ENCODE measurements around the gene SETD9.

SETD9 gene

DNA sequence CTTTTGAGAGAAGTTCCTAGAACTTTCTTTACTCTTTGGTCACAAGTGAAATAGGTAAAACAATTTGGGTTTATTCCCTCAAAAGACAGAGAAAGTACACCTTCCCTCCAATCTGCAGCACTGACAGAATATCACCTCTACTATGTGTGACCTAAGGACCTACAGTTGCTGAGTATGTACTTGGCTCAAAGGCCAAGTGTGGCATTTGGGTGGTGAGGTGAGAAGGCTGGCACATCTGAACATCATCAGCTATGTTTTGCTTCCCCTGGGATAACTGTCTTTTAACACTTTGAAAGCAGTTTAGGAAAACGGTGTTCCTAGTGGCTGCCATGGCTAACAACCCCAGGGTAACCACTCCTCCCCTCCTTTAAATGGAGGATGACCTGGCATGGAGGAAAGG is 24.9 kb downstream of the SETD9 start:
- in situ Hi-C loops (cut with MboI; ENCODE audit: low sequenced_read_pairs) = loop anchor here (25.0 kb wide), 1 partner anchor 278 kb away; no protein-coding TSS in a partner anchor

DNA sequence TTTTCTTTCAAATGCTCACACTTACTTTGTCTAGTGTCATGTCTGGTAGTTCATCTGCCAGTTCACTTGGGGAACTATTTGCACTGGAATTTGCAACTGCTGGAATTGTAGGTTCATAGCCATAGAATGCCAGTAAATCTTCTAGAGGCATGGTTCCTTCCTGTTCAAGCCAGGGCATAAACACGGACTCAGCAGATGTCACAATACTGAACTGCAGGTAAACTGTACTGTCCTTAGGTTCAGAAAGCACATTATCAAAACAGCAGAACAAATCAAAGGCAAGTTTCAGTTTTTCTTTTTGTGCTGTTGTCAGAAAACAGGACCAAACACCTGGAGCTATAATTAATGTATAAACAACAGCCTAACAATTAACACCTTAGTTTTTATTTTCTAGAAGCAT is 29.5 kb downstream of the SETD9 start:
- in situ Hi-C loops (cut with MboI; ENCODE audit: low sequenced_read_pairs) = loop anchor here (25.0 kb wide), 1 partner anchor 273 kb away; no protein-coding TSS in a partner anchor

- in situ Hi-C loops (cut with MboI; ENCODE audit: low sequenced_read_pairs) = loop anchor here (25.0 kb wide), 1 partner anchor 270 kb away; no protein-coding TSS in a partner anchor
Measured at GRCh38 chr5:56941981-56942380, 32.6 kb downstream of the SETD9 start.

DNA sequence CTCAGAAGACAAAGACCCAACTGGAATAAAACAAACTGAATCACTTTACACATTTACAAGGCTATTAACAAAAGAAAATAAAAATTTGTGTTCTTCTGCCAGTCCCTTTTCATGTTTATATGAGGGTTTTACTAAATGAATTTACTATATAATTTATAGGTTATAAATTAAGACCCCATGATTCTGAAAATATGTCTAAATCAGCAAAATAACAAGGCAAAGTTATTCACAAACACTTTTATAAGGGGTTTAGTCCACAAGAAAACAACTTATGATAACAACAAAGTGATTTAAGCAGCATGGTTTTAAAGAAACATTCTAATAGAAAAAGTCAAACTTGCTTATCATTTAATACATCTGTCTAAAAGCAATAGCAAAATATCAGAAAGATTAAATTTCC is 37.7 kb downstream of the SETD9 start:
- in situ Hi-C loops (cut with MboI; ENCODE audit: low sequenced_read_pairs) = loop anchor here (25.0 kb wide), 1 partner anchor 265 kb away; no protein-coding TSS in a partner anchor

DNA sequence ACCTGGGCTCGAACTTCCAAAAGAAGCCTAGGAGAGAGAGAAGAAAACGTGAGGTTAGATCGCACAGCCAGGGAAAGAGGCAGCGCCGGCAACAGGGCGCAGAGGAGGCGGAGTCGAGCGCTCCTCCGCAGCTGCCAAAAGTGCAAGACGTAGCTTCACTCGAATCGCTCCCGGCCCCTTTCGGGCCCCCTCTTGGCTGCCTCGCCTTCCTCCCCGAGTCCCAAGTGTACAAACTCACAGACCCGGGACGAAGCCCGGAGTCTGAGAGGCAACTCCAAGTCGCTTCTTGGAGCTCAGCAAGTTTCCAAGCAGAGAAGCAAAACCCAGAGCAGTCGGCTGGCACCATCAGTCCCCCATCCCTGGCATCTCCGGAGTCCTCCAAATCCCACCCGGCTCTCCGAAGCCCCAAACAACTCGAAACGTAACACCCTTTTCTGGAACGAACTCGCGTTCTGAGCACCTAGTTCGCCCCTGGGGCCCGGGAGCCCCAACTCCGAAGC is 41.3 kb downstream of the SETD9 start:
- in situ Hi-C loops (cut with MboI; ENCODE audit: low sequenced_read_pairs) = no loop called here

- in situ Hi-C loops (cut with MboI; ENCODE audit: low sequenced_read_pairs) = no loop called here
Measured at GRCh38 chr5:56951126-56951945, 41.9 kb downstream of the SETD9 start.

- in situ Hi-C loops (cut with MboI; ENCODE audit: low sequenced_read_pairs) = no loop called here
Measured at GRCh38 chr5:56951946-56952691, 42.7 kb downstream of the SETD9 start, which contains the start of gene MIER3. TSS of gene MIER3 (minus strand) at chr5:56952123. CDS start at chr5:56952102, 21 bp downstream.

DNA sequence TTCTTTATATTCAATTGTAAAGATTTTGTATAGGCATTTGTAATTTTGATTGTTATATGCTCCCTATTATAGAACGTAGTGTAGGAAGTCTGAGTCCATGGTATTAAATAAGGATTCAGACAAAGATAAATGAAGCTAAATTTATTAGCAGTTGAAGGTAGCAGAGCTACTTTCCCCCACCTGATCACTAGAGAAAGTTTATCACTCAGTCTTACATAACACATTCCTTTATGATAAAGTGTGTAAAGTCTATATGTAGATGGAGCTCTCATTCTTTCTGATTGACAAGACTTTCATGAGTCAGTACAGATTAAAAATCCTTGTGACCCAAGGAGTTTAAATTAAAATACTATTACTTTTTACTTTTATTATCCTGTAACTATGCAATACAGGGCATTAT is 44.9 kb downstream of the SETD9 start:
- in situ Hi-C loops (cut with MboI; ENCODE audit: low sequenced_read_pairs) = no loop called here

DNA sequence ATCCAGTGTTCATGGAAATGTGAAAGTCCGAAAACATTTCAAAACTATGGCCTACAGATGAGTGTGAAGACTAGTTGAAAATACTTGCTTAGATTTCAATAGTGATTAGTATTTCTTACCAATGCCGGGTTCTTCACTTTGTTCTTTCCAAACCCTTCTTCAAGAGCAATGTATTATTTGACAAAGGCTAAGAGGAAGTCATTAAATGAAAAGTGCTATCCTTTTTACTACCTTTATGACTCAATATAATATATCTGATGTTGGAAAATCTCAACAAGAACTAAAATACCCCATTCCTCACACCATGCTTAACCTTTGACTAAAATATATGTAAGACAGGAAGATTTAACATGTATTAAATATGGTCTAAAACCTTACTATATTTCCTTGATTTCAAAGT is 49.2 kb downstream of the SETD9 start:
- in situ Hi-C loops (cut with MboI; ENCODE audit: low sequenced_read_pairs) = no loop called here

DNA sequence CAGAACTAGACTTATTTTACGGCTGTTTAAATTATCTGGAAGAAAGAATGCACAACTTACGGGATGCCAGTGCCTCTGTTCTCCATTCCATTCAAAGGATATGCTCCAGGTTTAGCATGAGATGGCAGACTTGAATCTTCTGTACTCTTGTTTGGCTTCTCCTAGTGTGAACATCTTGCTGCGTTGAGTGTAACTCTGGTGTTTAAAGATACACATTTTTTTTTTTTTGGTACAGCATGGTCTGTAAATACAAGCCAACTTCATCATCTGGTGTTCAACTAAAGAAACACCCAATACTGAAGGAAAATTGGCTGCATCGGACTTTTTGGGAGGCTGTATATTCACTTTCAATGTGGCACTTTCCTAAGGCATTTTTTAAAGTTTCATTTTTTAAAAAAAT is 49.9 kb downstream of the SETD9 start:
- in situ Hi-C loops (cut with MboI; ENCODE audit: low sequenced_read_pairs) = no loop called here

GRCh38 chr5:56961746-56962145 is 52.4 kb downstream of the SETD9 start:
- in situ Hi-C loops (cut with MboI; ENCODE audit: low sequenced_read_pairs) = no loop called here

DNA sequence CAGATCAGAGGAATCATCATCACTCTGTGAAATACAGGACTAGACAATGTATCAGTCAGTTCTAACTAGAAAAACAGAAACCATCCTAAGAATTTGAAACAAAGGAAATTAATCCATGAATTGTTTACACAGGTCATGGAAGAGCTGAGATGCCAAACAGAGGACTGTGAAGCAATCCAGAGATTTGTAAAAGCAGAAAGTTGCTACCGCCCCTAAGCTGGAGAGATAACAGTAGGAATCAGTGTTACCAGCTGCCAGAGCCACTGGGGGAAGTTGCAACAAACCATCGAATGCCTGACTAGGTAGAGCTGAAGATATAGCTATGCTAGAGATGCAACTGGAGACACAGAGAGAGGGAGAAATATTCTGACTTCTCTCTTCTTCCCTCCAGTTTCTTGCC is 52.9 kb downstream of the SETD9 start:
- in situ Hi-C loops (cut with MboI; ENCODE audit: low sequenced_read_pairs) = no loop called here

DNA sequence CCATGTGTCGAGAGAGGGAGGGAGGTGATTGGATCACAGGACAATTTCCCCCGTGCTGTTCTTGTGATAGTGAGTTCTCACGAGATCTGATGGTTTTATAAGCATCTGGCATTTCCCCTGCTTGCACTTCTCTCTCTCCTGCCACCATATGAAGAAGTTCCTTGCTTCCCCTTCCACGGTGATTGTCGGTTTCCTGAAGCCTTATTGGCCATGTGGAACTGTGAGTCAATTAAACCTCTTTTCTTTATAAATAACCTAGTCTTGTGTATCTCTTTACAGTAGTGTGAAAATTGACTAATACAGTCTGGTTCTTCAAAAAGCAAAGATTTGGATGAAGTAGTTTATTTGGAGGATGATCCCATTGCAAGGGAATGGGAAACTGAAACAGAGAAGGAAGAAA is 53.9 kb downstream of the SETD9 start:
- in situ Hi-C loops (cut with MboI; ENCODE audit: low sequenced_read_pairs) = no loop called here

- in situ Hi-C loops (cut with MboI; ENCODE audit: low sequenced_read_pairs) = no loop called here
Measured at GRCh38 chr5:56964173-56964572, 54.8 kb downstream of the SETD9 start.
